PC-3 (cell line): ENCODE results near the gene PDLIM7. TPM values are rescaled to one million over a fixed set of nuclear protein-coding genes. Genes with fewer than 3 reads are reported as not detected.

Source experiments
- ATAC-seq: fragments of 200-7000 bp; cut with Tn5 transposase; 2 replicates; pipeline ENCODE4 v1.9.1; 2020; ENCODE audit warnings: mild to moderate bottlenecking, moderate library complexity
- BruUV-seq: library from RNA; stranded (reverse); fragments of 400-500 nt; replicated peaks from 2 replicates; lab custom pipeline; 2021; lab: Mats Ljungman, UMichigan
- CTCF ChIA-PET: fragments of 300-600 bp; sonication (Branson Sonifier 250); formaldehyde crosslinking; loops from one replicate; lab custom pipeline; 2022; ENCODE audit warnings: antibody characterized with exemption; lab: Charles Lee
- POLR2A ChIA-PET: fragments of 300-600 bp; sonication (Branson Sonifier 250); formaldehyde crosslinking; loops from one replicate; lab custom pipeline; 2022; ENCODE audit warnings: antibody characterized with exemption; ENCODE audit not compliant: unreplicated experiment; lab: Charles Lee
- DNase-seq: peaks from one replicate; pipeline ENCODE4 v3.0.0-alpha.2; 2015
- H2AFZ ChIP-seq: fragments of 300-600 bp; sonication (generic); 2 replicates; pipeline ENCODE4 v1.6.0; 2016; ENCODE audit warnings: antibody characterized with exemption, low read length
- H3F3A ChIP-seq: fragments of 300-600 bp; sonication (generic); one replicate; pipeline ENCODE4 v1.6.0; 2017; ENCODE audit warnings: antibody characterized with exemption, low read length, control low read depth, mild to moderate bottlenecking; ENCODE audit not compliant: unreplicated experiment
- H3K27ac ChIP-seq: fragments of 300-600 bp; sonication (generic); 2 replicates; pipeline ENCODE4 v1.5.1; 2016; ENCODE audit warnings: mild to moderate bottlenecking, low read length
- H3K27me3 ChIP-seq: fragments of 300-600 bp; sonication (generic); 2 replicates; pipeline ENCODE4 v1.6.1; 2016; ENCODE audit warnings: low read length, mixed read lengths
- H3K36me3 ChIP-seq: fragments of 300-600 bp; sonication (generic); 2 replicates; pipeline ENCODE4 v1.6.1; 2016; ENCODE audit warnings: low read depth, mixed run types, low read length, mixed read lengths
- H3K4me1 ChIP-seq: fragments of 300-600 bp; sonication (generic); 2 replicates; pipeline ENCODE4 v1.5.1; 2016; ENCODE audit warnings: low read length; ENCODE audit not compliant: insufficient read depth
- H3K4me2 ChIP-seq: fragments of 300-600 bp; sonication (generic); 2 replicates; pipeline ENCODE4 v1.6.0; 2016; ENCODE audit warnings: low read length
- H3K4me3 ChIP-seq: fragments of 300-600 bp; sonication (generic); 2 replicates; pipeline ENCODE4 v1.5.1; 2016; ENCODE audit warnings: mild to moderate bottlenecking, low read length, mixed read lengths
- H3K79me2 ChIP-seq: fragments of 300-600 bp; sonication (generic); 2 replicates; pipeline ENCODE4 v1.6.1; 2017; ENCODE audit warnings: low read length, mixed read lengths
- H3K9ac ChIP-seq: fragments of 300-600 bp; sonication (generic); 2 replicates; pipeline ENCODE4 v1.6.0; 2016; ENCODE audit warnings: mild to moderate bottlenecking, low read length
- H3K9me2 ChIP-seq: fragments of 300-600 bp; sonication (generic); replicated peaks from 2 replicates; pipeline ENCODE4 v1.6.1; 2016; ENCODE audit warnings: mixed run types, low read length, mixed read lengths
- H3K9me3 ChIP-seq: fragments of 300-600 bp; sonication (generic); 2 replicates; pipeline ENCODE4 v1.6.1; 2016; ENCODE audit warnings: low read length, mixed read lengths
- H4K20me1 ChIP-seq: fragments of 300-600 bp; sonication (generic); 2 replicates; pipeline ENCODE4 v1.6.1; 2016; ENCODE audit warnings: low read length, mixed read lengths
- CTCF ChIP-seq: fragments of 300-600 bp; sonication (generic); conservative IDR thresholded peaks from 2 replicates; pipeline ENCODE4 v1.5.1; 2017; ENCODE audit warnings: antibody characterized with exemption, low read depth, mild to moderate bottlenecking, low read length
- EZH2 ChIP-seq: fragments of 300-600 bp; sonication (generic); IDR thresholded peaks from one replicate; pipeline ENCODE4 v1.6.1; 2017; ENCODE audit warnings: antibody characterized with exemption, mild to moderate bottlenecking, low read length; ENCODE audit not compliant: unreplicated experiment
- EZH2phosphoT487 ChIP-seq: fragments of 300-600 bp; sonication (generic); IDR thresholded peaks from 2 replicates; pipeline ENCODE4 v1.6.1; 2018; ENCODE audit warnings: mild to moderate bottlenecking, antibody characterized with exemption, low read length, borderline replicate concordance
- intact Hi-C: fragments of 100-400 bp; cut with micrococcal nuclease; formaldehyde crosslinking; loops from 2 replicates; pipeline ENCODE4 v1.9.0; 2023
- total RNA-seq: library from RNA; depleted of rRNA; stranded (reverse); fragments of >200 nt; gene quantifications from 2 replicates; pipeline ENCODE4 v1.2.3, GENCODE V29; 2014

The PDLIM7 gene
- total RNA-seq, 1 experiment from 2014 or later, result 159 TPM

GRCh38 chr5:177505075-177505474 is 7.7 kb upstream of the PDLIM7 start:
- no peaks in the 10 kb centered on the region for H3K9me3 ChIP-seq
- no peaks in the 10 kb centered on the region for H3F3A ChIP-seq
- TF ChIP-seq EZH2 (no peak), EZH2phosphoT487 (no peak), CTCF (no peak)
- no peaks in the 10 kb centered on the region for H3K27me3 ChIP-seq
- ChIA-PET POLR2A (no interaction called here), CTCF (no interaction called here)
- no peak for DNase-seq
- no peak overlapping the region for H3K4me2 ChIP-seq
- no peaks in the 10 kb centered on the region; the same call in 1 of the 2 replicates for H3K36me3 ChIP-seq
- H3K79me2 ChIP-seq, result no peaks in the 10 kb centered on the region
- no peak for ATAC-seq
- H3K27ac ChIP-seq, result no peak overlapping the region
- H3K4me3 ChIP-seq, result no peak overlapping the region
- no peak overlapping the region for H2AFZ ChIP-seq
- intact Hi-C loops, result no loop called here
- no peaks in the 10 kb centered on the region for H3K9me2 ChIP-seq
- H4K20me1 ChIP-seq, result no peaks in the 10 kb centered on the region
- no peak overlapping the region for H3K9ac ChIP-seq
- no peaks in the 10 kb centered on the region for H3K4me1 ChIP-seq
- BruUV-seq, result no TSS peak

GRCh38 chr5:177504086-177505056 is 7.0 kb upstream of the PDLIM7 start:
- Histone ChIP-seq H3K9ac (no peak overlapping the region), H3K27me3 (no peaks in the 10 kb centered on the region), H4K20me1 (no peaks in the 10 kb centered on the region), H3K79me2 (no peaks in the 10 kb centered on the region), H3F3A (no peaks in the 10 kb centered on the region), H3K4me3 (no peak overlapping the region), H3K4me2 (no peak overlapping the region), H3K9me2 (no peaks in the 10 kb centered on the region), H3K4me1 (no peaks in the 10 kb centered on the region), H3K9me3 (no peaks in the 10 kb centered on the region), H3K36me3 (no peaks in the 10 kb centered on the region), H3K27ac (no peak overlapping the region), H2AFZ (no peak overlapping the region)
- TF ChIP-seq CTCF (no peak), EZH2 (no peak), EZH2phosphoT487 (no peak)
- no peak for DNase-seq
- ChIA-PET CTCF (no interaction called here), POLR2A (no interaction called here)
- no TSS peak for BruUV-seq
- no peak for ATAC-seq
- intact Hi-C loops, result loop anchor here (5.0 kb wide), 1 partner anchor 392 kb away; no protein-coding TSS in a partner anchor
